22Rv1 (cell line): ENCODE measurements around the gene AGXT.

Experiments used
- ZFX ChIP-seq: fragments of 450-650 bp; IDR thresholded peaks from 2 replicates; pipeline ENCODE4 v1.6.1; 2017; ENCODE audit warnings: antibody characterized with exemption, borderline replicate concordance
- TF ChIP-seq, protein P1 (sequence below): fragments of 450-650 bp; IDR thresholded peaks from 2 replicates; pipeline ENCODE4 v1.5.1; 2017; ENCODE audit warnings: mild to moderate bottlenecking

DNA sequence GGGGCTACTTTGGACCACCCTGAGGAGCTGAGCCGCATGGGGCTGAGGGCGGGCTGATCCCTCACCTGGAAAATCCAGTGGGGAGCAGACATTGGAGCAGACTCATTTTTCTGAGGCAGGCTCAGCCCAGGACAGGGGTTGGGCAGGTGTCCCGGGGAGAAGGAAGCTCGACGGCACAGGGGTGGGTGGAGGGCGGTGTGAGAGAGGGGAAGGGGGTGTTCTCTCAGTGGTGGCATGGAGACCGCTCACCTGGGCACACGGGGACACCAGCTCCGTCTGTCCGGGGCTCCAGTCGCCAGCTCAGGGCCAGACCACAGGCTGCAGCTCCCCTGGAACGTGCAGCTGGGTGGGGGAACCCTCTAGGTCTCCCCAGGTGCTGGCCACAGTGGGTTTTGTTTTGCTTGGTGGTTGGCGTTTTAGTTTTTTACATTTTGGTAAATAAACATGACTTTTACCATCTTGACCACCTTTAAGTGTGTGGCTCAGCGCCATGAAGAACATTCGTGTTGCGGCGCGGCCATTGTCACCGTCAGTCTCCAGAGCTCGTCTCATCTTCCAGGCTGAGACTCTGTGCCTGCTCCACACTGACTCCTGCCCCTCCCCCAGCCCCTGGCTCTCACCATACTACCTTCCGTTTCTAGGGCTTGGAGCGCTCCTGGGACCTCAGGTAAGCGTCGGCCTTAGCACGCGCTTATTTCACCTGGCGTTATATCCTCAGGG, 31.7 kb downstream of the AGXT start:
- TF ChIP-seq, protein P1, sequence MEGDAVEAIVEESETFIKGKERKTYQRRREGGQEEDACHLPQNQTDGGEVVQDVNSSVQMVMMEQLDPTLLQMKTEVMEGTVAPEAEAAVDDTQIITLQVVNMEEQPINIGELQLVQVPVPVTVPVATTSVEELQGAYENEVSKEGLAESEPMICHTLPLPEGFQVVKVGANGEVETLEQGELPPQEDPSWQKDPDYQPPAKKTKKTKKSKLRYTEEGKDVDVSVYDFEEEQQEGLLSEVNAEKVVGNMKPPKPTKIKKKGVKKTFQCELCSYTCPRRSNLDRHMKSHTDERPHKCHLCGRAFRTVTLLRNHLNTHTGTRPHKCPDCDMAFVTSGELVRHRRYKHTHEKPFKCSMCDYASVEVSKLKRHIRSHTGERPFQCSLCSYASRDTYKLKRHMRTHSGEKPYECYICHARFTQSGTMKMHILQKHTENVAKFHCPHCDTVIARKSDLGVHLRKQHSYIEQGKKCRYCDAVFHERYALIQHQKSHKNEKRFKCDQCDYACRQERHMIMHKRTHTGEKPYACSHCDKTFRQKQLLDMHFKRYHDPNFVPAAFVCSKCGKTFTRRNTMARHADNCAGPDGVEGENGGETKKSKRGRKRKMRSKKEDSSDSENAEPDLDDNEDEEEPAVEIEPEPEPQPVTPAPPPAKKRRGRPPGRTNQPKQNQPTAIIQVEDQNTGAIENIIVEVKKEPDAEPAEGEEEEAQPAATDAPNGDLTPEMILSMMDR = no peak
- TF ChIP-seq ZFX = no peak
